NT2/D1 (cell line): ENCODE results near the gene FSIP1.

Experiments used
- SUZ12 ChIP-seq: IDR thresholded peaks from 2 replicates; pipeline ENCODE4 v1.6.1; 2011; ENCODE audit not compliant: insufficient read length, insufficient read depth; ENCODE audit errors: extremely low read depth
- YY1 ChIP-seq: IDR thresholded peaks from 2 replicates; pipeline ENCODE4 v1.6.1; 2011; ENCODE audit not compliant: insufficient read length, insufficient read depth
- ZNF274 ChIP-seq: IDR thresholded peaks from 2 replicates; pipeline ENCODE4 v1.6.1; 2011; ENCODE audit warnings: mild to moderate bottlenecking, low read depth, low read length

DNA sequence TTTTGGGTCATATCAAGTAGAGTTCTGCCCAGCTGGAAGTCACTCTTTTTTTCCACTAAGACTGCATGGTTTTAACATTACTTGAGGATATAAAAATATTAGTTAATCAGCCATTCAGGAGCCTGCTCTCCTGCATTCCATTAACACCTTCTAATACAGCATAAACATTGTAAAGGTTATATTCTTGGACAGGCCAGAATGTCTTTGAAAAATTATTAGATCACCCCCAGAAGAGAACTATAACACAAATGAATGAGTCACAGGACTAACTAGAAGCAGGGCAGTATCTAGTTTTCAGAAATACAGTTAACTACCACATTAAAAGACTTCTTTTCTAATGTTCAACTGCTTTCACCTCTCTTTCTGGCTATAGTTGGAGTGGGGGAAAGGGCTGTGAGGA, 120.9 kb downstream of the FSIP1 start:
- TF ChIP-seq ZNF274 (no peak), YY1 (no peak), SUZ12 (no peak)
